ENCODE measurements around the gene MICALL2.
A peak's percentile ranks its signal among the peaks of the same experiment; 100 is the strongest.

The MICALL2 gene

DNA sequence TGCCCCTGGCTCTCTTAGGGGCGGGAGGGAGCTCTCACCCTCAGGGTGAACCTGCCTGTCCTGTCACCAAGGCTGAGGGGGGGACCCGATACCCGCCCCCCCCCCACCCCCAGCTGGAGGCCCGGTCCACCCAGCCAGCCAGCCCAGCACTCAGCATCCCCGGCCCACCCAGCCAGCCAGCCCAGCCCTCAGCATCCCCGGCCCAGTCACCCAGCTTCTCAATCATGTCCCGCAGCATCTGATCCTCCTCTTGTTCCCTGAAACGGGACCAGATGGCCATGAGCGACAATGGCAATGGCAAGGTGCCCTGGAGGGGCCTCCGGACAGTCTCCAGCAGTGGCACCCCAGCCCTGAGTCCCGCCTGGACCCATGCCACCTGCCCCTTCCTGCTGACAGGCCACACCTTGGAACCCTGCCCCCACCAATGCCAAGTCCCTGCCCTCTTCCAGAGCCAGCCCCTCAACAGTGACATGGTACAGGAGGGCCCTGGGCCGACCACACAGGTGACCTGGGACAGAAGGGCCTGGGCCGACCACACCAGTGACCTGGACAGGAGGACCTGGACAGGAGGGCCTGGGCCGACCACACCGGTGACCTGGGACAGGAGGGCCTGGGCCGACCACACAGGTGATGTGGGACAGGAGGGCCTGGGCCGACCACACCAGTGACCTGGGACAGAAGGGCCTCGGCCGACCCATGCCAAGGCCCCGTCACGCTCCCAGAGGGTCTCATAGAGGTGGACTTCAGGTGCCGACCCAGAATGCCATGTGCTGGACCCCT, 24.2 kb downstream of the MICALL2 start:
- DNase-seq (ENCODE audit: insufficient read length) (no peak), FAIRE-seq (no peak)
- TF ChIP-seq TAF1 (IDR thresholded peaks at IDR 0.05; ENCODE audit: borderline replicate concordance, low read depth, low read length) (no peak), POLR2A (IDR thresholded peaks at IDR 0.05; ENCODE audit: low read depth, low read length) (no peak), POLR2AphosphoS5 (IDR thresholded peaks at IDR 0.05; ENCODE audit: low read depth, low read length) (no peak)

DNA sequence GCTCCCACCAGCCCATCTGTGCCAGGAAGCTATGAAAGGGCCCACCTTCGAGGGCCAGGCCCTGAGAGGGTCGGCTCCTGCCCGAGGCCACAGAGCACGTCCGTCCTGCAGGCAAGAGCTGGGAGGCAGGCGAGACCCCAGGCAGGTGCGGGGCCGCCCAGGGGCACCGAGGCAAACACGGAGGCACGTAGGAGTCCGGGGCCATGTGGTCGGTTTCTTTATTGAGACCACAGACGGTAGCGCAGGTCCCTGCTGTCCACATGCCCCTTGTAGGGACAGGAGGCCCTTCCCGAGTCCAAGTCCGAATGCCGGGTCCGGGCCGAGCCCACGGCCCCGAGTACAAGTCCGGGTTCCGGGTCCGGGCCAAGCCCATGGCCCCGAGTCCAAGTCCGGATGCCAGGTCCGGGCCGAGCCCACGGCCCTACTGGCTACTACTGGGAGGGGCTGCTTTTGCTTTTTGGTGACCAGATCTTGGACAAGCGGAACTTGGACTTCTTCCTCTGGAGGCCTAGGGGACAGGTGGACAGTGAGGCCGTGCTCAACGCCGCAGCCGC, 25.0 kb downstream of the MICALL2 start:
- FAIRE-seq (no peak), DNase-seq (ENCODE audit: insufficient read length) (no peak)
- TF ChIP-seq POLR2A (IDR thresholded peaks at IDR 0.05; ENCODE audit: low read depth, low read length) (no peak), POLR2AphosphoS5 (IDR thresholded peaks at IDR 0.05; ENCODE audit: low read depth, low read length) (no peak), TAF1 (IDR thresholded peaks at IDR 0.05; ENCODE audit: borderline replicate concordance, low read depth, low read length) (no peak)

DNA sequence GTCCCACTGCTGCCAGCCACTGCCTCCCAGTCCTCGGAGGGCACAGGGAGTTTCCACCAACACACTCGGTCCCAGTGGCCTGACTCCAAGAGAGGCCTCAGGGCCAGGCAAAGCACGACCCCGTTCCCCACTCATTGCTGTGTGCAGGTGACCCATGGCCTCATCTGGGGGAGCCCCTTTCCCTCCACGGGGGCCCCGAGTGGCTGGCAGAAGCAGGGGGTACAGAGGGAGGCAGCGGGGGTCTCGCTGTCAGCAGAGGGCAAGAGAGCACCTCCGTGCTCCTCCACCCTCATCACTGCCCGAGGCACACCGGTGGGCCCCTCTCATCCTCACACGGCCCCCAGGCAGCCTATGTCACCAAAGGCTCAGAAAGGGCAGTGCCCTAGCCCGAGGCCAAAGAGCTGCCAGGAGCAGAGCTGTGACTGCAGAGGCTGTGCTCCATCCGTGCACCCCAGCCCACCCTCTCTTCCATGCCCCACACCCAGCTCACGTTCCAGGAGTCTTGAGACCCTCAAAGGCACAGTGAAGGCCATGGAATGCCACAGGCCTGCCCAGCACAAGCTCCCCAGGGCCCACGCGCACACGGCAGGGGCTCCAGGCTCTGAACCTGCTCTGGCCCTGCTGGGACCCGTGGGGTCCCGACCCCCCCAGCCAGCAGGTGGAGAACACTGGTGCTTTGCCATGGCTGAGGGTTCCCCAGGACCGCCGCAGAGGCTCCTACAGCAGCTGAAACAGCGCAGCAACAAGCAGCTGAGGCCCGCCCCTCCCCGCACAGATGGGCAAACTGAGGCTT, 25.9 kb downstream of the MICALL2 start:
- DNase-seq (ENCODE audit: insufficient read length) (no peak), FAIRE-seq (no peak)
- TF ChIP-seq TAF1 (IDR thresholded peaks at IDR 0.05; ENCODE audit: borderline replicate concordance, low read depth, low read length), result no peak
- TF ChIP-seq POLR2A (IDR thresholded peaks at IDR 0.05; ENCODE audit: low read depth, low read length), result no peak
- no peak for TF ChIP-seq POLR2AphosphoS5 (IDR thresholded peaks at IDR 0.05; ENCODE audit: low read depth, low read length)

DNA sequence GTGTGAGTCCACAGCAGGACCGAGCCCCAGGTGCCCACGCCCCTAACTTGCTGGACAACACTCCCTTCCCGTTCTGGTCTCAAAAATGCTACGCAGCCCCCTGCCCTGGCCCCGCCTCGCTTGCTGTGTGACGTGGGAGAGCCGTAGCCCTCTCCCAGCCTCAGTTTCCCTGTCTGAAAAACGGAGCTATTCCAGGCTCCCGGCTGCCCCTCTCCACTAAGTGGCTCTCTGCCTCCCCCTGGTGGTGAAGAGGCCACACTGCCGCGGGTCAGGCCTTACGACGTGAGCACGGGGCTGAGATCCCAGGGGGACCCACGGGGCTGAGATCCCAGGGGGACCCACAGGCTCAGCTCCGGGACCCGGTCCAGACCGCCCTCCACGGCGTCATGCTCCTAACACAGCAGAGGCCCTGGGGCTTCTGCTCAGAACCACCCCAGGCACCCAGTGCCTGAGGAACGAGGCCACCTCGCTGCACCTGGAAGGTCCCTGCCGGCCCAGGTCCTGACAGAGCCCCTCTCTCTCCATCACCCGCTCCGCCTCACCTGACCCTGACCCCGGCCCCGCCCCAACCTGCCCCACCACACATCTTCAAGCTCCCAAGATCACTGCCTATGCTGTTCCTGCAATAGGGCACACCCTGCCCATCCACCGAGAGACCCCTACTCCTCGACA, 26.7 kb downstream of the MICALL2 start:
- DNase-seq (ENCODE audit: insufficient read length) (peak; percentile 78), FAIRE-seq (peak; percentile 21)
- TF ChIP-seq TAF1 (IDR thresholded peaks at IDR 0.05; ENCODE audit: borderline replicate concordance, low read depth, low read length), result no peak
- no peak for TF ChIP-seq POLR2A (IDR thresholded peaks at IDR 0.05; ENCODE audit: low read depth, low read length)

DNA sequence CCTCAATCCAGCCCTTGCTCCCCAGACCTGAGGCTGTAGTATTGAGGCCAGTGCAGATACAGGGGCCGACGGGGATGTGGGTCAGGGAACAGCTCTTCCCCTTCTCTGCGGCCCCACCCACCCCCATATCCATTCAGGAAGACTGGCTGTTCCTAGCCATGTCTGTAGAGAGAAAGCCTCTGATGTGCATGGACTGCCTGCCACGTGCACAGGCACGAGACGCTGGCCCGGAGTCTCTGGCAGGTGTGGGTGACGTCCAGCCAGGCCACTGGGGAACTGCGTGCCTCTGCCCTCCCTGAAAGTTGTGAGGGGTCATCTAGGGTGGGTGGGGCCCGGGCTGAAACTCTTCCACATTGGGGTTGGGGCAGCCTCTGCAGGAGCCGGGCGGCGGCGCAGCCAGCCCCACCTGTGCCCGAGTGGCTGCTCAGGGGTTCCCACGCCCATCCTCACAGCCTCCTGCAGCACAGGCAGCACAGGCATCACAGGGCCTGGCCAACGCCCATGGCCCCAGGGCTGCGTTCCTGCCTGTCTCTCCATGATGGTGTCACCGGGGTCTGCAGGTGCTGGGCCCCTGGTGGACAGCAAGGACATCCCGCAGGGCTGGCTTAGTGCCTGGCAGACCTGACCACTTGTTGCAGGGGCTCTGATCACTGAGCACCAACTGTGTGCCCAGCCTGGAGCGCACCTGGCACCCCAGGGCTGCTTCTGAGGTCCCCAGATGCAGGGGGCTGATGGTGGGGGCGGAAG, 27.5 kb downstream of the MICALL2 start:
- FAIRE-seq, result no peak
- no peak for DNase-seq (ENCODE audit: insufficient read length)
- TF ChIP-seq POLR2AphosphoS5 (IDR thresholded peaks at IDR 0.05; ENCODE audit: low read depth, low read length), result no peak
- TF ChIP-seq TAF1 (IDR thresholded peaks at IDR 0.05; ENCODE audit: borderline replicate concordance, low read depth, low read length), result no peak
- no peak for TF ChIP-seq POLR2A (IDR thresholded peaks at IDR 0.05; ENCODE audit: low read depth, low read length)

DNA sequence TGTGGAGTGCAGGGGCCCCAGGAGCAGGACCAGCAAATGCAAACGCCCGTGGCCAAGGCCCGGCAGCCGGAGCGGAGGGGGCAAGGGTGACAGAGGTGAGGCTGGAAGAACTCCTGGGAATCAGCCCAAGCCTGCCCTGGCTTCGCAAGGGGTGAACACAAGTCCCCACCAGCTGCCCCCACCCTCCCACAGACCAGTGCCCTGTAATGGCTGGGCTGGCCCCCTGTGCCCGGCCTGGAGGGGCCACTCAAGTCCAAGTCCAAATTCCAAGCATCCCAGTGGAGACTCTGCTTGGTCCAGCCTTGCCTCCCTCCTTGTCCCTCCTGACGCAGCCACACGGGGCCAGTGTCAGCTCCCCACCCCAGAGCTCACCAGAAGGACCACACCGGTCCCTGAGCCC, 28.0 kb downstream of the MICALL2 start:
- TF ChIP-seq POLR2A (IDR thresholded peaks at IDR 0.05; ENCODE audit: low read depth, low read length), result no peak
- TF ChIP-seq POLR2AphosphoS5 (IDR thresholded peaks at IDR 0.05; ENCODE audit: low read depth, low read length), result no peak
- no peak for TF ChIP-seq TAF1 (IDR thresholded peaks at IDR 0.05; ENCODE audit: borderline replicate concordance, low read depth, low read length)
- no peak for FAIRE-seq
- DNase-seq (ENCODE audit: insufficient read length), result no peak

DNA sequence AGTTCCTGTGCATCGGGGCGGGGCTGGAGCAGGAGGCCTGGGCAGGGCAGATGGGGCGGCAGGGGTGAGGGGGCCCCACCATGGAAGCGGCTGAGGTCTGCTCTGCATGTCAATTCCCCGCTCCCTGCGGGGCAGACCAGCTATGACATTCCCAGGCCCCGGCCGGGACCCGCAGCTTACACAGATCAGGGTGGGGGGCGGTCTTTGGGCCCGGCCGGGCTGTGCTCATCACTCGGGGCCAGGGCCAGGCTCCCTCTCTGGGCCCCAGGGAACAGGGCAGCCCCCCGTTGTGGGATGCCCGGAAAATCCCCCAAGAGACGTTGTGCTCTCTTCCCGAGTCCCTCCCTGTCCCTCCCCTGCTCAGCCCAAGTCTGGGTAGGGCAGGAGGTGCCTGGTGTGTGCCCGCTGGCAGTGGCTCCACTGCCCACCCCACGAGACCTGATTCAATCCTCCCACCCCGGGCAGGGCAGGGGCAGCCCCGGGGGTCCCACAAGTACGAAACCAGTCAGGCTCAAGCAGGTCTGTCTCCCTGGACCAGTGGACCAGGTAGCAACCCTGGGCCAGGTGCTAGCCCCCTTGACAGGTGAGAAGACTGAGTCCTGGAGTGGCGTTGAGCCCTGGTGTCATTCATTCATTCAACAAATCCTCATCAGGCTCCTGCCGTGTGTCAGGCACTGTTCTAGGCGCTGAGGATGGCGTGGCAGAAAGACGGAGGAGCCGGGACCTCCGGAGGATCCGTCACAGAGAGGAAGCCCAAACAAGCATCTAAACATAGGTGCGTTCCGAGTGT, 29.0 kb downstream of the MICALL2 start:
- FAIRE-seq, result no peak
- DNase-seq (ENCODE audit: insufficient read length), result no peak
- TF ChIP-seq TAF1 (IDR thresholded peaks at IDR 0.05; ENCODE audit: borderline replicate concordance, low read depth, low read length), result no peak
- no peak for TF ChIP-seq POLR2AphosphoS5 (IDR thresholded peaks at IDR 0.05; ENCODE audit: low read depth, low read length)
- TF ChIP-seq POLR2A (IDR thresholded peaks at IDR 0.05; ENCODE audit: low read depth, low read length), result no peak

DNA sequence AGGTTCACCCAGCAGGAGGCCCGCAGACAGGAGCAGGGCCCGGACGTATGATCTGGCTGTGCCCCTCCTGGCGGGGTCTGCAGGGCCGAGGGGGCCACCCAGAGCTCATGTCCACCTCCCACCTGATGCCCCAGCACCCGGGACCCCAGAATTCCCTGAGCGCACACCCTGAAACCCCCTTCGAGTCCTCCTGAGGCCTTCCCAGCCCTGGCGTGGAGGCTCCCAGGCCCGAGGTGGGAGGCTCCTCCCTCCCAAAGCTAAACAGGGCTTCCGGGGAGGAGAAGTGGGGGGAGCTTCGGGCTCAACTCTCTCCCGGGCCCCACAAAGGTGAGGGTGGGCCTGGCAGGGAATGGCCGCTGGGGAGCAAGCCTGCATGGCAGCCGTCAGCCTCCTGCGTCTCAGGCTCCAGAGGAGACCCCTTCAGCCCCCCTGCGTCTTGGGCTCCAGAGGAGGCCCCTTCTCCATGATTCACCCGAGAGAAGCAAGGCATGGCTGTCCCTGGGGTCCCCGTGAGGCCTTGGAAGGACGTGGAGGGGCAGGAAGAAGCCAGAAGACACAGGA, 30.2 kb downstream of the MICALL2 start:
- FAIRE-seq (no peak), DNase-seq (ENCODE audit: insufficient read length) (no peak)
- TF ChIP-seq POLR2A (IDR thresholded peaks at IDR 0.05; ENCODE audit: low read depth, low read length) (no peak), POLR2AphosphoS5 (IDR thresholded peaks at IDR 0.05; ENCODE audit: low read depth, low read length) (no peak)

DNA sequence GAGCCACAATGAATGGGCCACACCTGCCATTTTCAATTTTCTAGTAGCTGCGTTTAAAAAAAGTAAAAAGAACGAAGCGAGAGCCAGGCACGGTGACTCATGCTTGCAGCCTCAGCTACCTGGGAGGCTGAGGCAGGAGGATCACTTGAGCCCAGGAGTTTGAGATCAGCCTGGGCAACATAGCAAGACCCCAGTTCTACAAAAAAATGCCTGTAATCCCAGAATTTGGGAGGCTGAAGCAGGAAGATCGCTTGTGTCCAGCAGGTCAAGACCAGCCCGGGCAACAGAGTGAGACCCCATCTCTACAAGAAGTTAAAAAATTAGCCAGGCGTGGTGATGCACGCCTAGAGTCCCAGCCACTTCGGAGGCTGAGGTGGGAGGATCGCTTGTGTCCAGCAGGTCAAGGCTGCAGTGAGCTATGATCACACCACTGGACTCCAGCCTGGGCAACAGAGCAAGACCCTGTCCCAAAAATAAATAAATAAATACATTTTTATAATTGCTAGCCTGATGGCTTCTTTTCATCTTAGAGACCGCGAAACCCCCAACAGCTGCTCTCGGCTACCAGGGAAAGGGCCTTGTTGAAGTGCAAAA, 32.1 kb downstream of the MICALL2 start:
- no peak for TF ChIP-seq TAF1 (IDR thresholded peaks at IDR 0.05; ENCODE audit: borderline replicate concordance, low read depth, low read length)
- TF ChIP-seq POLR2A (IDR thresholded peaks at IDR 0.05; ENCODE audit: low read depth, low read length), result no peak
- no peak for TF ChIP-seq POLR2AphosphoS5 (IDR thresholded peaks at IDR 0.05; ENCODE audit: low read depth, low read length)
- FAIRE-seq (no peak), DNase-seq (ENCODE audit: insufficient read length) (no peak)

DNA sequence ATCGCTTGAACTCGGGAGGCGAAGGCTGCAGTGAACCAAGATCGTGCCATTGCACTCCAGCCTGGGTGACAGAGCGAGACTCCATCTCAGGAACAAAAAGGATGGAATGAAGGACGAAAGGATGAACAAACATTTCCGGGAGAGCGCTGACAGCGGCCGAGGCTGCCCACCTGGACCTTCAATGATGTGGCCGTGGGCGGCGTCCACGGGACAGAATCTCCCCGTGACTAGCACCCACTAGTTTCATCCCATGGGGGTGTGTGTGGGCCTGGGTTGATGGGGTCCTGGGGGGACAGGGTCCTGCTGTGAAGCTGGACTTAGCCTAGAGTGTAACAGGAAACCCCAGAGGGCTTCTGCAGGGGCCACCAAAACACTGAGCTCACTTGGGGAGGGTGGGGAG, 32.8 kb downstream of the MICALL2 start:
- FAIRE-seq, result no peak
- no peak for DNase-seq (ENCODE audit: insufficient read length)
- TF ChIP-seq POLR2AphosphoS5 (IDR thresholded peaks at IDR 0.05; ENCODE audit: low read depth, low read length), result no peak

Data from GM12892 (cell line).